Lower leg skin (tissue), 4 donors: ENCODE data around the gene PSAPL1. TPM values are rescaled to one million over a fixed set of nuclear protein-coding genes. Genes with fewer than 3 reads are reported as not detected.
A peak's percentile ranks its signal among the peaks of the same experiment; 100 is the strongest.

Source experiments
- DNase-seq, 2 donors: peaks; one replicate each; pipeline ENCODE4 v3.0.0-alpha.2; 2019; ENCODE audit warnings: low spot score in 2 of 2
- H3K4me3 ChIP-seq: fragments of 200-600 bp; sonication (generic); 2 replicates; pipeline ENCODE4 v1.5.1; 2017; ENCODE audit warnings: mild to moderate bottlenecking, low read depth; ENCODE audit not compliant: poor library complexity, severe bottlenecking
- POLR2A ChIP-seq, 2 donors: fragments of 450-650 bp; IDR thresholded peaks; one replicate each; pipeline ENCODE4 v1.6.1; 2016 to 2017; ENCODE audit warnings: antibody characterized with exemption in 2 of 2, mild to moderate bottlenecking in 1 of 2, moderate library complexity in 1 of 2
- WGBS, 2 donors: methylation state at CpG; one replicate each; pipeline ENCODE4 v1.1.5; 2018; 5-methylcytosine and 5-hydroxymethylcytosine counted together
- intact Hi-C: fragments of 100-400 bp; cut with DNase I; formaldehyde crosslinking; loops from one replicate; pipeline ENCODE4 v1.15.0; 2023; ENCODE audit warnings: low total_unique reads
- total RNA-seq, 4 donors: library from RNA; depleted of rRNA; stranded (reverse); fragments of >200 nt; gene quantifications; one replicate each; pipeline ENCODE4 v1.1.0, GENCODE V29; 2016
- TF ChIP-seq, protein P1 (sequence below), 3 donors: fragments of 450-650 bp; IDR thresholded peaks; one replicate each; pipeline ENCODE4 v1.5.1; 2016; ENCODE audit warnings: antibody characterized with exemption in 3 of 3, mild to moderate bottlenecking in 3 of 3, moderate library complexity in 2 of 3

The PSAPL1 gene
- total RNA-seq, 4 donors from 2014 or later: 142 to 570 (median 249) TPM

DNA sequence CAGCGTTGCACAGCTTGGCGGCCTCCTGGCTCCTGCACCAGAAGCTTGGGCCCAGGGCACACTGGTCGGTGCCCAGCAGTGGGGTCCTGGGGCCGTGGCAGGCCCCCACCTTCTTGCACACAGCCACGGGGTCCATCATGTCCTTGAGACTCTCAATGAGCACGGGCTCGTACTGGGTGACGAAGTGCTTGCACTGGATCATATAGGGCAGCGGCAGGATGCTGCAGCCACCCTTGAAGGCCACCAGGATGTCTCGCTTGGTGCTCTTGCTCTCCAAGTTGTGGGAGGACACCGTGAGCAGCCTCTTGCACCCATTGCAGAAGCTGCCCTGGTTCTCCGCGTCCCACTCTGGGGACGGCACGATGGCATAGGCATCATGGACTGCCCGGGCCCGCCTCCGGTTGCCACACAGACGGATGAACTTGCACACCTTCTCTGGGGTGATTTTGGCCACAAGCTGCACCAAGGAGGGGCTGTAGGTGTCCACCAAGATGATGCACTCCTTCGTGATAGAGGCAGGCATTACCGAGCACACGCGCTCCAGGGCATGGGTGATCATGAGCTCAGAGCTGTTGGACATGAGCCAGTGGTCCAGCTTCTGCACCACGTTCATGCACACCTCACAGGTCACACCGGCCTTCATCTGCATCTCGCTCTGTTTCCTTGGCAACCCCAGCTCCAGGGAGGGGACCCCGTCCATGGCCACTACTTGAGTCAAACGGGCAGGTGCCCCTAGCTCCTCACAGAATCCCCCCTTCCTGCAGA lies 1.2 kb downstream of the PSAPL1 start:
- no peak for DNase-seq
- 90 to 91% methylated on average over 27 of the region's 28 CpGs for WGBS, 2 donors
- no peak overlapping the region for H3K4me3 ChIP-seq
- no peak for TF ChIP-seq POLR2A (IDR thresholded peaks at IDR 0.05)
- TF ChIP-seq, protein P1, sequence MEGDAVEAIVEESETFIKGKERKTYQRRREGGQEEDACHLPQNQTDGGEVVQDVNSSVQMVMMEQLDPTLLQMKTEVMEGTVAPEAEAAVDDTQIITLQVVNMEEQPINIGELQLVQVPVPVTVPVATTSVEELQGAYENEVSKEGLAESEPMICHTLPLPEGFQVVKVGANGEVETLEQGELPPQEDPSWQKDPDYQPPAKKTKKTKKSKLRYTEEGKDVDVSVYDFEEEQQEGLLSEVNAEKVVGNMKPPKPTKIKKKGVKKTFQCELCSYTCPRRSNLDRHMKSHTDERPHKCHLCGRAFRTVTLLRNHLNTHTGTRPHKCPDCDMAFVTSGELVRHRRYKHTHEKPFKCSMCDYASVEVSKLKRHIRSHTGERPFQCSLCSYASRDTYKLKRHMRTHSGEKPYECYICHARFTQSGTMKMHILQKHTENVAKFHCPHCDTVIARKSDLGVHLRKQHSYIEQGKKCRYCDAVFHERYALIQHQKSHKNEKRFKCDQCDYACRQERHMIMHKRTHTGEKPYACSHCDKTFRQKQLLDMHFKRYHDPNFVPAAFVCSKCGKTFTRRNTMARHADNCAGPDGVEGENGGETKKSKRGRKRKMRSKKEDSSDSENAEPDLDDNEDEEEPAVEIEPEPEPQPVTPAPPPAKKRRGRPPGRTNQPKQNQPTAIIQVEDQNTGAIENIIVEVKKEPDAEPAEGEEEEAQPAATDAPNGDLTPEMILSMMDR (IDR thresholded peaks at IDR 0.05): no peak
- intact Hi-C loops: no loop called here

DNA sequence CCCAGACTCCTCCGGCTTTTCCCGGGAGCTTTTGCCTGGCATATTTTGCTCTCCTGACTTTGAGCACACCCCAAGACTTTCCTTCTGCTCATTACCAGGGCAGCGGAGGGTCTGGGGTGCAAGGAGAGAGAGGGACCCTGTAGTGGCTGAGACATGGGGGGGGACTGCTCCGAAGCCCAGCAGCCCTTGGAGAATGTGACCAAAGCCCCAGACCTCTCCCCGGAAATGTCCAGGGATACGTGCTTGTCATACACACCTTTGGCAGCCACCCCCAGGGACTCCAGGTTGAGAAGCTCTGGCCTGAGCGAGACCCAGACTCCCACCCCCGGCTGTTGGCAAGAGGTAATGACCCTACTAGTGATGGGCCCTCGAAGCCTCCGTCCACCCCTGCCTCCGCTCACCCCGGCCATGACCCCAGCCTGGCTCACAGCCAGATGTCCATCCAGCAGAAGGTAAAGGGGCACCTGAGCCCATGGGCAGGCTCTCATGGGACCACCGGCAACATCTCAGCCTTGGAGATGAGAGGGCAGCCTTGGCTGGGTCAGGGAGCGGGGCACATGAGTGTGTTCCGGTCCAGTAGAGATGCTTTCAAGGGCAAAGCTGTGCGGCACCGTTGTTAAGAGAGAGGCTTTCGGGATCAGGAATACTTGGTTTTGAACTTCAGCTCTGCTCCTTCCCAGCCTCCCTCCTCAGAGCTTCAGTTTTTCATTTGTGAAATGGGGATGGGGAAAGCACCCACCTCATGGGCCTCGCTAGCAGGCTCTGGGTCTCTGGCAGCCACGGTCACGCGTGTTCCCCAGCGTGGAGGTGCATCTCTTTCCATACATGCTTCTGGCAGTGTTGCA lies 2.0 kb downstream of the PSAPL1 start:
- no peak overlapping the region for H3K4me3 ChIP-seq
- intact Hi-C loops: no loop called here
- 87 to 90% methylated on average over 22 to 23 of the region's 23 CpGs for WGBS, 2 donors
- DNase-seq: no peak
- TF ChIP-seq, protein P1 (IDR thresholded peaks at IDR 0.05): no peak
- no peak for TF ChIP-seq POLR2A (IDR thresholded peaks at IDR 0.05)

DNA sequence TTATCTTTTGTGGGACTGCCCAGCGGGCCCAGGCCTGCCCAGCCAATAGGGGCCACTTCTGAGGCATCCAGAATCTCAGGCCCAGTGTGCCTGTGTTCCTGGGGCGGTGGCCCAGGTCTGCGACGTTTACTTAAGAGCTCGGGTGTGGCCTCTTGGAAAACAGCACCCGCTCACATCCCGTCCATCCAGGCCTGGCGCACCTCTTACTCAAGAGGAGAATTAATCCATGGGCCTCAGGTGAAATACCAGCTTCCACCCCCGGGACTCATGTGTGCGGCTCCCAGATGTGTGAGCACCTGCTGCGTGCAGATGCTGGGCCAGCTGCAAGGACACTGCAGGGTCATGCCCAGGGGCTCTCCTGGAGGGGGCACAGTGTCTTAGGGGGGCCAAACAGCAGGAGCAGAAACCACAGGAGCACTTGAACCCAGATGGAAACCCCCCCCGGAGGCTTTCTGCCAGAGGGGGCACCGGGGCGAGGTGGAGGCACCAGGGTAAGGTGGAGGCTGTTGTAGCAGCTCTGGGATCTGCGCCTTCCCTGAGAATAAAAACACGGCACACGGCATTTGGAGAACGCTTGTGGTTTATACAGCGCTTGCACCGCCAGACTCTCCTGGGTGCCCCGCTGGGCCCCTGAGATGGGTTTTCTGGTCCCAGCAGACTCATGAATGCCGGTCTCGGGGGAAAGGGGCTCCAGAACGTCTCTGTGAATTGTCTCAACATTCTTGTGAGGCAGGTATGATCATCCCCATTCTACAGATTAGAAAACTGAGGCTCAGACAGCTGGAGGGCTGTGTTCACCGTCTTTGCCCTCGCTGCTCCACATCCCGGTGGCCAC lies 2.8 kb downstream of the PSAPL1 start:
- WGBS, 2 donors: 75 to 79% methylated on average over 25 to 27 of the region's 27 CpGs
- intact Hi-C loops: no loop called here
- no peak overlapping the region for H3K4me3 ChIP-seq
- no peak for TF ChIP-seq POLR2A (IDR thresholded peaks at IDR 0.05)
- TF ChIP-seq, protein P1 (IDR thresholded peaks at IDR 0.05): no peak
- no peak for DNase-seq

DNA sequence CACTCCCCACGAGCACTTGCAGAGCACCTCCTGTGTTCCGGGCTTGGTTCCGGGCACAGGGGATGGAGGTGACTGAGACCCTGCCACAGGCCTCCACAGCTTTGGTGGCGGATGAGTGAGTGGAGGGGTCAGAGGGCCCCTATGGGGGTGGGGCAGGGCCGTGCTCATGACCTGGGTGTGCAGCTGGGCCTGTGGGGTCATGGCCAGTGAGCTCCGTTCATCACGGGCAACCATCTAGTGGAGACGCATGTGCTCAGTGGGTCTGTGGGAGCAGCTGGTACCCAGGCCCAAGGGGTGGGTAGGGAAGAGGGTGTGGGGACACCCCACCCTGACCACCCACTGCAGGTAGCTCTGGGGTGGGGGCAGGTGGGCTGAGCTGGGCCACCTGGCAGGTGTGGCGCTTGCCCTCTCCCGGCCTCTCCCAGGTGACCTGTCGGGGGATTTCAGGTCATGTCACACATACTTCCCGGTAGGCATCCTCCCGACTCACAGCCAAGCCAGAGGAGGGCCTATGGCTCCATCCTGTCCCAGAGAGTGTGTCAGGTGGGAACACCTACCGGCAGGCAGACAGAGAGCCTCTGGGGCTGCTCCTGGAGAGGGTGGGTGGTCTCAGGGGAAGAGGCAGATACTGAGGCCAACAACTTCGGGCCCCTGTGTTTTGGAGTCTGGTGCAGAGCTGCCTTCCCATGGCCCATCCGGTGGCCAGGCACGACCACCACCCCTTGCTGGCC lies 3.6 kb downstream of the PSAPL1 start:
- no peak overlapping the region for H3K4me3 ChIP-seq
- TF ChIP-seq, protein P1 (IDR thresholded peaks at IDR 0.05): no peak
- DNase-seq: peak in 1 of 2 donors; percentile 86
- intact Hi-C loops: no loop called here
- WGBS, 2 donors: 69 to 83% methylated on average over 11 to 17 of the region's 17 CpGs

DNA sequence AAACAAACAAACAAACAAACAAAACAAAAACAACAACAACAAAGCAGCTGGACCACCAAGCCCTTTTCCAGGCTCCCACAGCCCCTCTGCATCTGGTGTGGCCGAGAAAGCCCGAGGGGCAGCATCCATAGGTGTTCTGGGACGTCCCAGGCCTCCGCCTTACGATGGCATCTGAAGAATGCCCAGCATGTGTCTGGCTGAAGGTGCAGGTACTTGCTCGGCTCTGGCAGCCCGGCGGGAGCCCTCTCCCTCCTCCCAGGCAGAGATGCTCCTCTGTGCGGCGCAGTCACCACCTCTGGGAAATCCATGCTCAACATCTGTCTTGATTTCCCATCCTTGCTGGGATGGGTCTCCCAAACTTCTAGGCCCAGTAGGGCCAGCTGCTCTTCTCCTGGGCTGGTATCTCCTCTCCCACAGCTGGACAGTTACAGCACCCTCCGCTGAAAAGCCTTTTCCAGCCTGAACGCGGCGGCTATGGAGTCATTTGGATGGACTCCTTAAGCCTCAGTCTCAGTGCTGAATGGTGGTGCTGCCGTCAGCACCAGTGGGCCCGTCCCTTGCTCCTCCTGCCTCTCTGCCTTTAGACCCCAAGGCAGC lies 4.3 kb downstream of the PSAPL1 start:
- TF ChIP-seq, protein P1 (IDR thresholded peaks at IDR 0.05): no peak
- no peak for TF ChIP-seq POLR2A (IDR thresholded peaks at IDR 0.05)
- WGBS, 2 donors: 41 to 44% methylated on average over 15 of the region's 16 CpGs
- DNase-seq: peak in 1 of 2 donors; percentile 84
- H3K4me3 ChIP-seq: no peak overlapping the region
- intact Hi-C loops: no loop called here
